ENCODE results near the gene MED22. TPM values are rescaled to one million over a fixed set of nuclear protein-coding genes. Genes with fewer than 3 reads are reported as not detected.

The MED22 gene
- total and polyA plus RNA-seq, 3 donors from 2014 or later: 20.2 to 29.3 (median 25.9) TPM

- TF ChIP-seq CTCF (IDR thresholded peaks at IDR 0.05): no peak
- no peak for TF ChIP-seq POLR2A (IDR thresholded peaks at IDR 0.05)
- no peaks in the 10 kb centered on the region for H3K27me3 ChIP-seq
- no peaks in the 10 kb centered on the region for H3K9me3 ChIP-seq
- peaks cover 5% of the 10 kb centered on the region for H3K4me1 ChIP-seq
- no peak overlapping the region for H3K27ac ChIP-seq
- 87 to 90% methylated on average over 12 to 15 of the region's 15 CpGs for WGBS, 2 donors
- no peak for DNase-seq
- intact Hi-C loops (cut with DNase I; ENCODE audit: low total_unique reads): no loop called here
- H3K36me3 ChIP-seq (ENCODE audit: low read depth, missing control alignments): no peaks in the 10 kb centered on the region
- no peak overlapping the region for H3K4me3 ChIP-seq
Observed at GRCh38 chr9:133362359-133363044, 14.6 kb upstream of the MED22 start.

GRCh38 chr9:133361507-133362092 is 13.7 kb upstream of the MED22 start:
- DNase-seq: no peak
- Histone ChIP-seq H3K27me3 (no peaks in the 10 kb centered on the region), H3K36me3 (ENCODE audit: low read depth, missing control alignments) (no peaks in the 10 kb centered on the region), H3K4me1 (peaks cover 13% of the 10 kb centered on the region), H3K4me3 (no peak overlapping the region), H3K27ac (no peak overlapping the region), H3K9me3 (no peaks in the 10 kb centered on the region)
- 71 to 74% methylated on average over 13 of the region's 13 CpGs for WGBS, 2 donors
- TF ChIP-seq CTCF (IDR thresholded peaks at IDR 0.05): no peak
- TF ChIP-seq POLR2A (IDR thresholded peaks at IDR 0.05): no peak
- intact Hi-C loops (cut with DNase I; ENCODE audit: low total_unique reads): no loop called here

- intact Hi-C loops (cut with DNase I; ENCODE audit: low total_unique reads): no loop called here
- TF ChIP-seq CTCF (IDR thresholded peaks at IDR 0.05) (no peak), POLR2A (IDR thresholded peaks at IDR 0.05) (no peak)
- Histone ChIP-seq H3K36me3 (ENCODE audit: low read depth, missing control alignments) (no peaks in the 10 kb centered on the region), H3K27me3 (no peaks in the 10 kb centered on the region), H3K9me3 (no peaks in the 10 kb centered on the region), H3K4me3 (no peak overlapping the region), H3K27ac (no peak overlapping the region), H3K4me1 (peaks cover 13% of the 10 kb centered on the region)
- DNase-seq: no peak
- 77 to 84% methylated on average over 19 to 21 of the region's 21 CpGs for WGBS, 2 donors
Observed at GRCh38 chr9:133360400-133361393, 12.8 kb upstream of the MED22 start.

GRCh38 chr9:133359399-133360175 is 11.7 kb upstream of the MED22 start:
- H3K27me3 ChIP-seq: no peaks in the 10 kb centered on the region
- peaks cover 20% of the 10 kb centered on the region for H3K4me1 ChIP-seq
- H3K36me3 ChIP-seq (ENCODE audit: low read depth, missing control alignments): no peaks in the 10 kb centered on the region
- no peak overlapping the region for H3K27ac ChIP-seq
- no peak for DNase-seq
- H3K4me3 ChIP-seq: no peak overlapping the region
- TF ChIP-seq CTCF (IDR thresholded peaks at IDR 0.05) (peak in 1 of 3 experiments; percentile 7), POLR2A (IDR thresholded peaks at IDR 0.05) (no peak)
- 62 to 70% methylated on average over 17 to 20 of the region's 20 CpGs for WGBS, 2 donors
- no peaks in the 10 kb centered on the region for H3K9me3 ChIP-seq
- intact Hi-C loops (cut with DNase I; ENCODE audit: low total_unique reads): no loop called here
